GM12878 (cell line): ENCODE data around the gene NPBWR2. TPM values are rescaled to one million over a fixed set of nuclear protein-coding genes. Genes with fewer than 3 reads are reported as not detected.

ENCODE experiments used
- ATAC-seq: fragments of 200-7000 bp; cut with Tn5 transposase; 3 replicates; pipeline ENCODE4 v1.9.1; 2020; ENCODE audit warnings: mild to moderate bottlenecking, moderate library complexity
- BruUV-seq: library from RNA; stranded (reverse); fragments of 400-500 nt; replicated peaks from 2 replicates; lab custom pipeline; 2021; lab: Mats Ljungman, UMichigan
- CTCF ChIA-PET: fragments of 300-600 bp; sonication (Branson Sonifier 250); formaldehyde crosslinking; extraction: SDS; loops from one replicate; lab custom pipeline; 2021; ENCODE audit warnings: inconsistent platforms; lab: Yijun Ruan, JAX
- POLR2A ChIA-PET: fragments of 350-600 bp; formaldehyde crosslinking; extraction: SDS; loops from one replicate; lab custom pipeline; 2021; ENCODE audit warnings: inconsistent platforms; lab: Charles Lee
- RAD21 ChIA-PET: fragments of 300-600 bp; sonication (Branson Sonifier 250); formaldehyde crosslinking; loops from one replicate; lab custom pipeline; 2023; ENCODE audit warnings: antibody characterized with exemption; ENCODE audit not compliant: unreplicated experiment; lab: Charles Lee
- SMC1A ChIA-PET: fragments of 300-600 bp; sonication (Branson Sonifier 250); formaldehyde crosslinking; loops from one replicate; lab custom pipeline; 2023; ENCODE audit not compliant: unreplicated experiment, uncharacterized antibody; lab: Charles Lee
- DNase-seq: peaks from one replicate; pipeline ENCODE4 v3.0.0-alpha.2; 2011; ENCODE audit warnings: low read depth, low spot score
- FAIRE-seq: peaks from 3 replicates; lab custom pipeline; 2011; peaks lifted over from hg19 to GRCh38; lab: Jason Lieb, UNC
- H2AFZ ChIP-seq: 2 replicates; pipeline ENCODE4 v1.6.0; 2011; ENCODE audit warnings: low read depth, low read length, control low read depth; ENCODE audit not compliant: control insufficient read depth
- H3K27ac ChIP-seq: 2 replicates; pipeline ENCODE4 v1.5.1; 2011; ENCODE audit warnings: control low read depth; ENCODE audit not compliant: control insufficient read depth, insufficient read depth
- H3K27me3 ChIP-seq, 2 experiments: replicated peaks in 1 of 2; 2 replicates each; pipeline versions ENCODE4 v1.6.0 to v1.6.1; 2011; ENCODE audit warnings: low read length in 1 of 2; ENCODE audit not compliant: control insufficient read depth in 2 of 2, insufficient read depth in 2 of 2
- H3K36me3 ChIP-seq, 2 experiments: 2 replicates each; pipeline ENCODE4 v1.5.1; 2011; ENCODE audit warnings: low read length in 1 of 2; ENCODE audit not compliant: control insufficient read depth in 2 of 2, insufficient read depth in 2 of 2
- H3K4me1 ChIP-seq: 2 replicates; pipeline ENCODE4 v1.6.1; 2011; ENCODE audit warnings: mild to moderate bottlenecking, low read length, moderate library complexity, mixed read lengths; ENCODE audit not compliant: control insufficient read depth, insufficient read depth
- H3K4me2 ChIP-seq: 2 replicates; pipeline ENCODE4 v1.6.0; 2011; ENCODE audit warnings: control low read depth; ENCODE audit not compliant: control insufficient read depth, insufficient read depth
- H3K4me3 ChIP-seq: fragments of 200-600 bp; sonication (generic); 2 replicates; pipeline ENCODE4 v1.5.1; 2016
- H3K79me2 ChIP-seq: 2 replicates; pipeline ENCODE4 v1.6.0; 2011; ENCODE audit warnings: low read length; ENCODE audit not compliant: control insufficient read depth, insufficient read depth
- H3K9ac ChIP-seq: 2 replicates; pipeline ENCODE4 v1.8.0; 2011; ENCODE audit warnings: low read length, control low read depth, mixed read lengths; ENCODE audit not compliant: control insufficient read depth, insufficient read depth
- H3K9me3 ChIP-seq: replicated peaks from 3 replicates; pipeline ENCODE4 v1.5.1; 2011; ENCODE audit warnings: mild to moderate bottlenecking, low read length; ENCODE audit not compliant: control insufficient read depth, insufficient read depth
- H4K20me1 ChIP-seq: 2 replicates; pipeline ENCODE4 v1.6.0; 2011; ENCODE audit not compliant: control insufficient read depth, insufficient read depth
- BHLHE40 ChIP-seq, 2 experiments: fragments of 450-650 bp in 1 of 2; IDR thresholded peaks; 2 replicates each; pipeline ENCODE4 v1.6.1; 2011 to 2017; ENCODE audit warnings: low read depth in 2 of 2, borderline replicate concordance in 1 of 2, improper control_type of control experiment in 1 of 2, low read length in 1 of 2, mild to moderate bottlenecking in 1 of 2
- HSF1 ChIP-seq: fragments of 150-350 bp; IDR thresholded peaks from 2 replicates; pipeline ENCODE4 v1.6.1; 2014; ENCODE audit warnings: mild to moderate bottlenecking, low read depth, low read length
- IKZF1 ChIP-seq: fragments of 450-650 bp; conservative IDR thresholded peaks from 2 replicates; pipeline ENCODE4 v1.6.1; 2017; ENCODE audit warnings: antibody characterized with exemption, mild to moderate bottlenecking
- MEF2B ChIP-seq: fragments of 450-650 bp; IDR thresholded peaks from 2 replicates; pipeline ENCODE4 v1.6.1; 2018; ENCODE audit warnings: mild to moderate bottlenecking, moderate library complexity; ENCODE audit not compliant: partially characterized antibody, poor library complexity, severe bottlenecking
- MXI1 ChIP-seq: fragments of 150-350 bp; IDR thresholded peaks from 2 replicates; pipeline ENCODE4 v1.6.1; 2011; ENCODE audit warnings: low read depth, mild to moderate bottlenecking, inconsistent platforms, low read length, improper control_type of control experiment
- NFYB ChIP-seq: IDR thresholded peaks from 2 replicates; pipeline ENCODE4 v1.6.1; 2011; ENCODE audit warnings: low read depth, mild to moderate bottlenecking, low read length, improper control_type of control experiment, moderate library complexity; ENCODE audit not compliant: insufficient read depth
- NR2C1 ChIP-seq: fragments of 450-650 bp; IDR thresholded peaks from 2 replicates; pipeline ENCODE4 v1.6.1; 2017; ENCODE audit warnings: antibody characterized with exemption, mild to moderate bottlenecking, moderate library complexity
- NR2F1 ChIP-seq: fragments of 450-650 bp; conservative IDR thresholded peaks from 2 replicates; pipeline ENCODE4 v1.6.1; 2017; ENCODE audit warnings: mild to moderate bottlenecking
- POU2F2 ChIP-seq: IDR thresholded peaks from 3 replicates; pipeline ENCODE4 v1.6.1; 2011; ENCODE audit warnings: low read depth, mild to moderate bottlenecking, low read length, borderline replicate concordance
- RUNX3 ChIP-seq: IDR thresholded peaks from 2 replicates; pipeline ENCODE4 v1.6.1; 2012; ENCODE audit warnings: low read length, inconsistent platforms
- SIN3A ChIP-seq: IDR thresholded peaks from 2 replicates; pipeline ENCODE4 v1.6.1; 2012; ENCODE audit warnings: low read depth, low read length, improper control_type of control experiment
- YY1 ChIP-seq: IDR thresholded peaks from 2 replicates; pipeline ENCODE4 v1.6.1; 2011; ENCODE audit warnings: low read depth, mild to moderate bottlenecking, low read length
- WGBS: methylation state at CpG from one replicate; pipeline ENCODE4 v1.1.6; 2016; ENCODE audit warnings: low lambda C conversion rate; ENCODE audit not compliant: insufficient replicate concordance, insufficient coverage; ENCODE audit errors: missing lambda C conversion rate; 5-methylcytosine and 5-hydroxymethylcytosine counted together
- in situ Hi-C: fragments of 300-500 bp; cut with MboI; formaldehyde crosslinking; loops from 9 replicates; pipeline ENCODE4 v1.14.3; 2018; ENCODE audit warnings: mixed read lengths
- intact Hi-C: fragments of 100-400 bp; cut with micrococcal nuclease; formaldehyde crosslinking; loops from one replicate; pipeline ENCODE4 v1.14.2; 2022; ENCODE audit not compliant: unreplicated experiment
- polyA plus RNA-seq, 11 experiments: library from polyadenylated mRNA; depleted of rRNA in 4 of 11; unstranded in 6 of 11; stranded (reverse) in 5 of 11; fragments of >200 nt; fragmentation: Nextera tagmentation in 4 of 11; fragmentation: Illumina TruSeq in 1 of 11; extraction: Ambion mirVana in 4 of 11; extraction: Trizol in 1 of 11; gene quantifications; 1 replicate in 1 of 11; 2 replicates in 10 of 11; pipeline versions ENCODE4 v1.2.1 to v1.2.3, GENCODE V29; 2011 to 2016; ENCODE audit warnings: inconsistent platforms in 2 of 11, missing spikeins in 2 of 11, low read depth in 1 of 11
- total RNA-seq, 4 experiments: library from RNA; depleted of rRNA in 3 of 4; stranded (reverse); fragments of >200 nt in 3 of 4; fragmentation: Illumina TruSeq in 1 of 4; extraction: Trizol in 1 of 4; gene quantifications; 2 replicates each; pipeline versions ENCODE4 v1.2.1 to v1.2.3, GENCODE V29; 2013 to 2021
- TF ChIP-seq, protein P1 (sequence below): fragments of 450-650 bp; IDR thresholded peaks from 2 replicates; pipeline ENCODE4 v1.6.1; 2016; ENCODE audit warnings: mild to moderate bottlenecking
- TF ChIP-seq, protein P2 (sequence below): fragments of 450-650 bp; IDR thresholded peaks from 2 replicates; pipeline ENCODE4 v1.6.1; 2017; ENCODE audit warnings: mild to moderate bottlenecking, moderate library complexity

The NPBWR2 gene
- total and polyA plus RNA-seq, 10 of the 15 experiments (the other 5 are each of a cell fraction or from before 2014, with no cell fraction given), result not detected

DNA sequence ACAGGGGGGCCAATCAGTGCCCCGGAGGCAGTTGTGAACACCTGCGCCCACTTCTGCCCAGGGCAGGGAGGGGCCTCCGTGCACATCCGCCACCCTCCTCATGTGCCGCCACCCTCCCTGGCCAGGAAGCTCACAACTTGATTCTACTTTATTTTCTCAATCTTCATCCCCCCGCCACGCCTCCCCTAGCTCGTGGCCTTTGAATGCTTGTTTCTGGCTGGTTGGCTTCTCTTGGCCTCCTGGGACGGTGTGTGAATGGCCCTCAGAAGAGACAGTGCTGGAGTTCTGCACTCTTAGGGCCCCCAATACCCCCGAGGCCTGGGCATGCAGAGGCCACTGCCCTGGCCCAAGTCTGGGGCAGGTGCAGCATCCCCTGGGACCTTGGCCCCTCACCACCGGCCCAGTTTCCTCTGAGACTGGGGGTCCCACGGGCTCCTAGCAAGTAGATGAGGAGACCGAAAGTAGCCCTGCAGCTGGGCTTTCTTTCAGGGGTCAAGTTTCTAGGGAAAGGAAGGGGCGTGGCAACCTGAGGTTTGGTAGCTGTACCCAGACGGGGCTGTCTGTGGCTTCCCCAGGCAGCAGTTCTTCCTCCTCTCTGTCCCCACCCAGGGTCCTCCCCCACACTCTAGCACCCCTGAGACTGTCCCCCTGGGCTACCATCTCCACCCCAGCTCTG lies 29.4 kb downstream of the NPBWR2 start:
- DNase-seq (no peak), ATAC-seq (peak; percentile 62), FAIRE-seq (peak; percentile 57)
- CTCF ChIA-PET, result interaction anchor here (0.6 to 3.9 kb wide), 11 partner anchors 9 to 456 kb away, joined by 3 to 22 read pairs (median 6); no protein-coding TSS in a partner anchor
- Histone ChIP-seq H2AFZ (no peak overlapping the region), H3K9ac (peak overlapping the region; percentile 91), H3K4me1 (peaks cover 22% of the 10 kb centered on the region), H3K36me3 (peaks cover 0 to 16% of the 10 kb centered on the region in 2 experiments; a peak in 3 of 4 replicates), H3K27ac (peak overlapping the region; percentile 85), H3K9me3 (no peaks in the 10 kb centered on the region), H3K4me3 (peak overlapping the region; percentile 83), H3K4me2 (peak overlapping the region; percentile 97), H4K20me1 (no peaks in the 10 kb centered on the region), H3K79me2 (peaks cover 30% of the 10 kb centered on the region), H3K27me3 (no peaks in the 10 kb centered on the region; a peak in 1 of 4 replicates)
- RAD21 ChIA-PET, result interaction anchor here (0.7 to 3.0 kb wide), 10 partner anchors 15 to 540 kb away, joined by 3 to 10 read pairs (median 6); partner anchors contain the start of genes PTK6, SAMD10 and TCEA2
- intact Hi-C loops, result loop anchor here (2.0 kb wide), 1 partner anchor 15 kb away; the partner anchor contains the start of gene TCEA2
- SMC1A ChIA-PET, result interaction anchor here (1.0 to 2.8 kb wide), 8 partner anchors 12 to 42 kb away, joined by 3 to 10 read pairs (median 6); partner anchors contain the start of gene TCEA2
- in situ Hi-C loops, result no loop called here
- WGBS, result 0% methylated on average over 15 of the region's 15 CpGs
- BruUV-seq, result no TSS peak
- POLR2A ChIA-PET, result interaction anchor here (0.8 to 3.5 kb wide), 7 partner anchors 13 to 98 kb away, joined by 4 to 14 read pairs (median 10); partner anchors contain the start of genes C20orf204, PRPF6 and SAMD10
- TF ChIP-seq MEF2B, result peak; percentile 83
- no peak for TF ChIP-seq YY1
- TF ChIP-seq, protein P1, sequence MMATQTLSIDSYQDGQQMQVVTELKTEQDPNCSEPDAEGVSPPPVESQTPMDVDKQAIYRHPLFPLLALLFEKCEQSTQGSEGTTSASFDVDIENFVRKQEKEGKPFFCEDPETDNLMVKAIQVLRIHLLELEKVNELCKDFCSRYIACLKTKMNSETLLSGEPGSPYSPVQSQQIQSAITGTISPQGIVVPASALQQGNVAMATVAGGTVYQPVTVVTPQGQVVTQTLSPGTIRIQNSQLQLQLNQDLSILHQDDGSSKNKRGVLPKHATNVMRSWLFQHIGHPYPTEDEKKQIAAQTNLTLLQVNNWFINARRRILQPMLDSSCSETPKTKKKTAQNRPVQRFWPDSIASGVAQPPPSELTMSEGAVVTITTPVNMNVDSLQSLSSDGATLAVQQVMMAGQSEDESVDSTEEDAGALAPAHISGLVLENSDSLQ, result no peak
- TF ChIP-seq MXI1, result peak; percentile 59; the same call in 1 of the 2 replicates
- TF ChIP-seq, protein P2, sequence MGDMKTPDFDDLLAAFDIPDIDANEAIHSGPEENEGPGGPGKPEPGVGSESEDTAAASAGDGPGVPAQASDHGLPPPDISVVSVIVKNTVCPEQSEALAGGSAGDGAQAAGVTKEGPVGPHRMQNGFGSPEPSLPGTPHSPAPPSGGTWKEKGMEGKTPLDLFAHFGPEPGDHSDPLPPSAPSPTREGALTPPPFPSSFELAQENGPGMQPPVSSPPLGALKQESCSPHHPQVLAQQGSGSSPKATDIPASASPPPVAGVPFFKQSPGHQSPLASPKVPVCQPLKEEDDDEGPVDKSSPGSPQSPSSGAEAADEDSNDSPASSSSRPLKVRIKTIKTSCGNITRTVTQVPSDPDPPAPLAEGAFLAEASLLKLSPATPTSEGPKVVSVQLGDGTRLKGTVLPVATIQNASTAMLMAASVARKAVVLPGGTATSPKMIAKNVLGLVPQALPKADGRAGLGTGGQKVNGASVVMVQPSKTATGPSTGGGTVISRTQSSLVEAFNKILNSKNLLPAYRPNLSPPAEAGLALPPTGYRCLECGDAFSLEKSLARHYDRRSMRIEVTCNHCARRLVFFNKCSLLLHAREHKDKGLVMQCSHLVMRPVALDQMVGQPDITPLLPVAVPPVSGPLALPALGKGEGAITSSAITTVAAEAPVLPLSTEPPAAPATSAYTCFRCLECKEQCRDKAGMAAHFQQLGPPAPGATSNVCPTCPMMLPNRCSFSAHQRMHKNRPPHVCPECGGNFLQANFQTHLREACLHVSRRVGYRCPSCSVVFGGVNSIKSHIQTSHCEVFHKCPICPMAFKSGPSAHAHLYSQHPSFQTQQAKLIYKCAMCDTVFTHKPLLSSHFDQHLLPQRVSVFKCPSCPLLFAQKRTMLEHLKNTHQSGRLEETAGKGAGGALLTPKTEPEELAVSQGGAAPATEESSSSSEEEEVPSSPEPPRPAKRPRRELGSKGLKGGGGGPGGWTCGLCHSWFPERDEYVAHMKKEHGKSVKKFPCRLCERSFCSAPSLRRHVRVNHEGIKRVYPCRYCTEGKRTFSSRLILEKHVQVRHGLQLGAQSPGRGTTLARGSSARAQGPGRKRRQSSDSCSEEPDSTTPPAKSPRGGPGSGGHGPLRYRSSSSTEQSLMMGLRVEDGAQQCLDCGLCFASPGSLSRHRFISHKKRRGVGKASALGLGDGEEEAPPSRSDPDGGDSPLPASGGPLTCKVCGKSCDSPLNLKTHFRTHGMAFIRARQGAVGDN, result no peak
- 0 out of 2 replicates have a peak, but pooled peaks have one; percentile 43 for TF ChIP-seq NR2F1
- TF ChIP-seq POU2F2, result no peak
- peak; percentile 42; the same call in 1 of the 2 replicates for TF ChIP-seq RUNX3
- TF ChIP-seq IKZF1, result no peak
- TF ChIP-seq NR2C1, result peak; percentile 80
- peak; percentile 54 to 68; a peak in 2 of 4 replicates for TF ChIP-seq BHLHE40 (IDR thresholded peaks at IDR 0.05; ENCODE audit: borderline replicate concordance in 1 of 2, low read depth in 2 of 2, low read length in 1 of 2)
- TF ChIP-seq HSF1, result no peak
- TF ChIP-seq NFYB, result peak; percentile 37; the same call in 1 of the 2 replicates
- TF ChIP-seq SIN3A, result no peak; the same call in 1 of the 2 replicates
